Measurements from ENCODE around the gene WDR26.

The WDR26 gene

GRCh38 chr1:224399887-224400286 is 34.7 kb downstream of the WDR26 start:
- H3K36me3 ChIP-seq (ENCODE audit: insufficient read depth, low read length), result peaks cover 94% of the 10 kb centered on the region

DNA sequence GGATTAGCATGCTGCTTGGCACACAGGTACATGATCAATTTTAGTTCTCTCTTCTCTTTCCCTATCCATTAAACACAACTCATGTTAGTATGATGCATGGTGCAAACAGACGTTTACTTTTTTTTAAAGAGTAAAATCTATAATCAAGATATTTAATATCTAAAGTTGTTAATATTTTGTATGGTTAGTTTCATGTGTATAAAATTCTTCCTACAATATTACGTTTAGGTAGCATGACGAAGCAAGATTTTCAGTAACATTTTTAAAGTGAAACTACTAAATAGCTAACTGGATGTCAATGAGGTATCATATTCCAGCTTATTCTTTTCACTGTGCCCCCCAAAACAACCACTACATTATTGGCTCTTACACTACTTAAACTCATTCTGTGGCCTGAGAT is 41.3 kb downstream of the WDR26 start:
- no peak for ATAC-seq (ENCODE audit: insufficient read depth, low read depth)
- Histone ChIP-seq H3K36me3 (ENCODE audit: insufficient read depth, low read length) (peaks cover 93% of the 10 kb centered on the region), H3K27ac (ENCODE audit: low read length) (no peak overlapping the region), H3K79me2 (ENCODE audit: insufficient read depth, low read length) (no peaks in the 10 kb centered on the region), H3K27me3 (ENCODE audit: insufficient read depth, low read length, poor library complexity) (no peaks in the 10 kb centered on the region), H4K20me1 (ENCODE audit: insufficient read depth, low read length) (peaks cover 4% of the 10 kb centered on the region; the same call in 1 of the 2 replicates), H3K9ac (ENCODE audit: low read depth, low read length) (no peak overlapping the region), H3K4me1 (ENCODE audit: insufficient read depth, low read length) (no peaks in the 10 kb centered on the region), H2AFZ (ENCODE audit: low read depth, low read length) (no peak overlapping the region), H3K4me2 (ENCODE audit: insufficient read depth, low read length) (no peak overlapping the region), H3K9me3 (ENCODE audit: insufficient read depth, low read length, severe bottlenecking) (no peaks in the 10 kb centered on the region), H3K4me3 (ENCODE audit: low read depth in 1 of 2, low read length in 2 of 2) (no peak overlapping the region)
- TF ChIP-seq EZH2 (IDR thresholded peaks at IDR 0.05; ENCODE audit: borderline replicate concordance, low read depth, low read length, severe bottlenecking) (no peak), CTCF (IDR thresholded peaks at IDR 0.05; ENCODE audit: borderline replicate concordance, extremely low read depth, low read length, poor library complexity, severe bottlenecking) (no peak)
- no peak for DNase-seq

More at GRCh38 chr1:224399887-224400286, 34.7 kb downstream of the WDR26 start:
- H2AFZ ChIP-seq (ENCODE audit: low read depth, low read length), result no peak overlapping the region
- H3K27me3 ChIP-seq (ENCODE audit: insufficient read depth, low read length, poor library complexity), result no peaks in the 10 kb centered on the region
- H3K9ac ChIP-seq (ENCODE audit: low read depth, low read length), result no peak overlapping the region
- ATAC-seq (ENCODE audit: insufficient read depth, low read depth), result no peak
- no peak overlapping the region for H3K27ac ChIP-seq (ENCODE audit: low read length)
- no peaks in the 10 kb centered on the region for H3K9me3 ChIP-seq (ENCODE audit: insufficient read depth, low read length, severe bottlenecking)
- H3K79me2 ChIP-seq (ENCODE audit: insufficient read depth, low read length), result no peaks in the 10 kb centered on the region
- no peak overlapping the region for H3K4me3 ChIP-seq (ENCODE audit: low read depth in 1 of 2, low read length in 2 of 2)
- TF ChIP-seq EZH2 (IDR thresholded peaks at IDR 0.05; ENCODE audit: borderline replicate concordance, low read depth, low read length, severe bottlenecking) (no peak), CTCF (IDR thresholded peaks at IDR 0.05; ENCODE audit: borderline replicate concordance, extremely low read depth, low read length, poor library complexity, severe bottlenecking) (no peak)
- no peak for DNase-seq
- no peaks in the 10 kb centered on the region for H3K4me1 ChIP-seq (ENCODE audit: insufficient read depth, low read length)
- H4K20me1 ChIP-seq (ENCODE audit: insufficient read depth, low read length), result 0 out of 2 replicates have a peak, but pooled peaks cover 2% of the 10 kb centered on the region
- no peak overlapping the region for H3K4me2 ChIP-seq (ENCODE audit: insufficient read depth, low read length)

DNA sequence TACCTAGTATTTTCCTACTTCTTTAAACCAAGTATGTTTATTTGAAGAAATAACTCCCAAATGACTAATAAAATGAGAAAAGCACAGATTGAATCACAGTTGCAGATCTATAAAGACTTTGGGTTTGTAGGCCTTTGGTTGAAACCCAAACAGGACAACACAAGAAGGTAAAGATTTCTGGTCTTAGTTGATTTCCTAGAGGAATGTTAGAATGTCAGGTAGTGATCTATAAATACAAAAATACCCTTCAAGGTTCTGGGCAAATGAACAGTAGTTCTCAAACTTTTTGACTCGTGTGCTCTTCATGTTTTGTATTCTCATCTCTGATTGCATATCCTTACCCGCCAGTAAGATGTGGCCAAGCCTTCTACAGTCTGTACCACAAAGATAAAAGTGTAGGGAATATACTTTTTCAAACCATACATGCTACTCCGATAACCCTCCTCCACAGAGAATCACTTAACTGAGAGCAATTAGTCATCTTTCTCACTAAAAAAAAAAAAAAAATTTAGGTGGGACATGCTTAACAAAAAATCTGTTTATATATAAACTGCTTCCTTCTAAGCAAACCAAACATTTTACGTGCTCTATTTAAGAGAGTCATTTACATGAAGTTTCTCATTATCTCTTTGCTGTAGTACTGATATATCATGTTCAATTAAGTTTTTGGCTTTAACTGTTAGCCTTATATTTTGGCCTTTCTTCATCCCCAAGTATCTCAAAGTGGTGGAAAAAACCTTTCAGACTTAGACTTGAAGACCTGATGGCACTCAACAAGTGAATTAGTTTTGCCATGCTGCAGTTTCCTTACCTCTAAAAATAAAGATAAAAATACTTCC is 42.0 kb downstream of the WDR26 start:
- Histone ChIP-seq H3K27ac (ENCODE audit: low read length) (no peak overlapping the region), H3K4me2 (ENCODE audit: insufficient read depth, low read length) (no peak overlapping the region), H3K9ac (ENCODE audit: low read depth, low read length) (no peak overlapping the region), H3K4me1 (ENCODE audit: insufficient read depth, low read length) (no peaks in the 10 kb centered on the region), H2AFZ (ENCODE audit: low read depth, low read length) (no peak overlapping the region), H3K9me3 (ENCODE audit: insufficient read depth, low read length, severe bottlenecking) (no peaks in the 10 kb centered on the region), H3K4me3 (ENCODE audit: low read depth in 1 of 2, low read length in 2 of 2) (no peak overlapping the region), H3K79me2 (ENCODE audit: insufficient read depth, low read length) (no peaks in the 10 kb centered on the region), H3K36me3 (ENCODE audit: insufficient read depth, low read length) (peaks cover 91% of the 10 kb centered on the region), H3K27me3 (ENCODE audit: insufficient read depth, low read length, poor library complexity) (no peaks in the 10 kb centered on the region), H4K20me1 (ENCODE audit: insufficient read depth, low read length) (peaks cover 4% of the 10 kb centered on the region; the same call in 1 of the 2 replicates)
- DNase-seq (no peak), ATAC-seq (ENCODE audit: insufficient read depth, low read depth) (no peak)
- no peak for TF ChIP-seq EZH2 (IDR thresholded peaks at IDR 0.05; ENCODE audit: borderline replicate concordance, low read depth, low read length, severe bottlenecking)
- TF ChIP-seq CTCF (IDR thresholded peaks at IDR 0.05; ENCODE audit: borderline replicate concordance, extremely low read depth, low read length, poor library complexity, severe bottlenecking), result no peak
